Muscle layer of duodenum (tissue), 2 donors: ENCODE data around the gene TRPM2.

Experiments
- H3K27ac ChIP-seq: one replicate; pipeline ENCODE4 v1.7.0; 2013; ENCODE audit warnings: mild to moderate bottlenecking, low read length
- H3K27me3 ChIP-seq: one replicate; pipeline ENCODE4 v1.7.0; 2013; ENCODE audit warnings: low read depth, mild to moderate bottlenecking, control low read depth, low read length
- H3K36me3 ChIP-seq, 2 donors: one replicate each; pipeline ENCODE4 v1.7.0; 2013; ENCODE audit warnings: low read length in 2 of 2, control low read depth in 1 of 2, mild to moderate bottlenecking in 1 of 2; ENCODE audit not compliant: insufficient read depth in 2 of 2, control insufficient read depth in 1 of 2
- H3K4me1 ChIP-seq, 2 donors: one replicate each; pipeline ENCODE4 v1.7.0; 2013; ENCODE audit warnings: low read length in 2 of 2, mild to moderate bottlenecking in 2 of 2, control low read depth in 1 of 2, moderate library complexity in 1 of 2; ENCODE audit not compliant: insufficient read depth in 2 of 2, control insufficient read depth in 1 of 2
- H3K4me3 ChIP-seq, 2 donors: one replicate each; pipeline ENCODE4 v1.7.0; 2013; ENCODE audit warnings: low read length in 2 of 2, low read depth in 1 of 2, mild to moderate bottlenecking in 1 of 2
- H3K9me3 ChIP-seq, 2 donors: one replicate each; pipeline ENCODE4 v1.7.0; 2013; ENCODE audit warnings: low read length in 2 of 2, control low read depth in 1 of 2, mild to moderate bottlenecking in 1 of 2; ENCODE audit not compliant: control insufficient read depth in 1 of 2
- donor health status: healthy.

TRPM2 gene

DNA sequence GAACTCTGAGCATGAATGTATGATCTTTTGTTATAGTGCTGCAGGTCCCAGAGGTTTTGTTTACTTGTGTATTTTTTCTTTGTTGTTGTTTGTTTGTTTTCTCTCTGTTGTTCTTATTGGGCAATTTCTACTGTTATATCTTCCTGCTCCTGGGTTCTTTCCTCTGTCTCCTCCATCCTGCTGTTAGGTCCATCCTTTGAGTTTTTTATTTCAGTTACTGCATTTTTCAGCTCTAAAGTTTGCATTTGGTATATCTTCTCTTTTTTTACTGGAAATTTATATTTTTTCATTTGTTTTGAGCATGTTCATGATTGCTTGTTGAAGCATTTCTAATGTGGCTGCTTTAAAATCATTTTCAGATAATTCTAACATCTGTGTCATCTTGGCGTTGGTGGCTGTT lies 9.9 kb downstream of the TRPM2 start:
- Histone ChIP-seq H3K4me3 (no peak overlapping the region), H3K4me1 (no peaks in the 10 kb centered on the region), H3K36me3 (no peaks in the 10 kb centered on the region), H3K27me3 (no peaks in the 10 kb centered on the region), H3K27ac (no peak overlapping the region), H3K9me3 (peaks cover 6% of the 10 kb centered on the region in 2 donors)

DNA sequence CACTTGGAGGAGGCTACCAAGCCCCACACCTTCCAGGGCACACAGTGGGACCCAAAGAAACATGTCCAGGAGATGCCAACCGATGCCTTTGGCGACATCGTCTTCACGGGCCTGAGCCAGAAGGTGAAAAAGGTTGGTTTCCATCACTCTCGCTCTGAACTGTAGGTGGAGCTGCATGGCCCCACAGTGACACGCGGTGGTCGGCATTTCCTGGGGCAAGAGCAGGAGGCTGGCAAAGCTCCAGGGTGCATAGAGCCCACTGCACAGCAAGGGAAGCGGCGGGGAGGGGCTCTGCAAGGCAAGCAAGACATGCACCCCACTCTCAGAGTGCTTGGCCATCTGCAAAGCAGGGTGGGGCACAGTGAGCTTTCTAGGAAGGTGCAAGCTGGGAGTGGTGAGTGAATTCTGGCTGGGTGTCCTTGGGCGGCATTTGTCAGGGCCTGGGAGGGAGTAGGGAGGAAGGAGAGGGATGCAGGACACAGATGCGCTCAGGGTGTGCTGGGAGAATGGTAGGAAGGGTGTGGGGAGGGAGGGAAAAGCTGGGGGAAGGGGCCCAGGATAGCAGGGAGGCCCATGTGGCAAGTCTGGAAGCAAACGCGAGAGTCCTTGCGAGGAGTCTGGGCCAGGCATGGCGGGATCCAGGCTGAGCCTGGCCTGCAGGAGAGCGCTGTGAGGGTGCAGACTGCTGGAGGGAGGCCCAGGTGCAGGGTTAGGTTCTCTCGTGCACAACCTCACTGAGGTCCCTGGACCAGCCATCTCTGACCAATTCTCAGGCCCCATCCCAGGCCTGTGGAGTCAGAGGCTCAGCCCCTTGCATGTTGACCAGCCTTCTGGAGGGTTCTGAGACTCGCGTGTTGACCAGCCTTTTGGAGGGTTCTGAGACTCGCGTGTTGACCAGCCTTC lies 11.0 kb downstream of the TRPM2 start:
- peaks cover 0 to 5% of the 10 kb centered on the region in 2 donors for H3K4me1 ChIP-seq
- H3K9me3 ChIP-seq = peaks cover 6% of the 10 kb centered on the region in 2 donors
- H3K27me3 ChIP-seq = no peaks in the 10 kb centered on the region
- H3K36me3 ChIP-seq = no peaks in the 10 kb centered on the region
- no peak overlapping the region for H3K4me3 ChIP-seq
- no peak overlapping the region for H3K27ac ChIP-seq

DNA sequence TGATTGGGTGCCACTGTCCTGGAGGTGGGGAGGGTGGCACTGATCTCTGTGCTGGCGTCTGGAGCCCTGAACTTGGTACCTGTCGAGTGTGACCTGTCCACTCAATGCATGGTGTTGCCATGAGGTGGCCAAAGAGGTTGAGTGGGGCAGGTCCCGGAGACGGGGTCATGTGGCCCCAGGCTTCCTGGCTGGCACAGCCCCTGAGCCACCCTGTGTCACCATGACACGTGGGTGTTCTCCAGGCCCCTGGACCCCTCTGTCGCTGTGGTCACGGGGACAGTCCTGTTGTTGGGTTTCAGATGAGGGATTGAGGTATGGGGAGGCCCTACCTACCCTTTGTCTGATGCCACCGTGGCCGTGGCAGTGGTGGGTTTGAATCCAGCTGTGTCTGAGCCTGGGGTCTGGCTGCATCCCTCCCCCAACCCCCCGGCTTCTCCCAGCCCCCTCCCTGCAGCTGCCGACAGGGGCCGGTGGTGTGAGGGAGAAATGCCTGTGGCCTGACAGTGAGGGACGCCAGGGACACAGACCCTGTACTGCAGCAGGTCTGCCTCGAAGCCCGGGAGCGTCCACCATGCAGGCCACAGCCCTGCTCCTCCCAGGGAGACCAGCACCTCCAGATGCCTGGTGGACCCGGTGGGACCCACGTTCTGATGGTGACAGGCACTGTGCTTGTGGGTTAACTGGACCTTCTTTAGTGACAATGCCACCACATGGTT lies 12.0 kb downstream of the TRPM2 start:
- Histone ChIP-seq H3K36me3 (no peaks in the 10 kb centered on the region), H3K27me3 (no peaks in the 10 kb centered on the region)

DNA sequence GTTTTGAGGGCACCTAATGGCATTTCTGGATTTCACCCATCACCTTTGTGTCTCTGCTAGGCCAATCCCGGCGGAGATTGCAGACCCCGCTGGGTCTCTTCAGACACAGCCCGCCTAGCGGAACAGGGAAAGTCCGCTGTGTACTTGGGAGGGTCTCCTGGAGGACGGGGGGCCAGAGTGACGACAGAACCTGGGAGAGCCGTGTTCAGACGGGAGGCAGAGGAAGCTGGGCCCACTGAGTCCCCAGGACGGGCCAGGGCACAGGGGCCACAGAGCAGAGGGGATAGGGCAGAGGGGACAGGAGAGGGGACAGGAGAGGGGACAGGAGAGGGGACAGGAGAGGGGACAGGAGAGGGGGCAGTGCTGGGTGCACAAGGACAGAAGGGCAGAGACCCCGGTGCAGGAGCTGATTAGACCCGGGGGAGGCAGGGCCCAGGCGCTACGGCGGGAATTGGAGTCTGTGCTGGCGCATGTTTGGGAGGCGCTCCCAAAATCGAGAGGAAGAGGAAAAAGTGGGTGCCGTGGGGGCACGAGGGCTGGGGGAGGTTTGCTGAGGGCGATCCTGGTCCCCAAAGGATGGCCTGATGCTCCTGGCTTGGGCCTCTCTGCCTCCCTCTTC lies 12.7 kb downstream of the TRPM2 start:
- peaks cover 0 to 12% of the 10 kb centered on the region in 2 donors for H3K4me1 ChIP-seq
- H3K4me3 ChIP-seq = no peak overlapping the region
- no peaks in the 10 kb centered on the region for H3K27me3 ChIP-seq
- peaks cover 6% of the 10 kb centered on the region in 2 donors for H3K9me3 ChIP-seq
- H3K27ac ChIP-seq = no peak overlapping the region
- H3K36me3 ChIP-seq = no peaks in the 10 kb centered on the region

More for the DNA sequence above, 12.0 kb downstream of the TRPM2 start:
- Histone ChIP-seq H3K4me1 (peaks cover 0 to 12% of the 10 kb centered on the region in 2 donors), H3K27ac (no peak overlapping the region), H3K9me3 (peaks cover 6% of the 10 kb centered on the region in 2 donors), H3K4me3 (no peak overlapping the region)

DNA sequence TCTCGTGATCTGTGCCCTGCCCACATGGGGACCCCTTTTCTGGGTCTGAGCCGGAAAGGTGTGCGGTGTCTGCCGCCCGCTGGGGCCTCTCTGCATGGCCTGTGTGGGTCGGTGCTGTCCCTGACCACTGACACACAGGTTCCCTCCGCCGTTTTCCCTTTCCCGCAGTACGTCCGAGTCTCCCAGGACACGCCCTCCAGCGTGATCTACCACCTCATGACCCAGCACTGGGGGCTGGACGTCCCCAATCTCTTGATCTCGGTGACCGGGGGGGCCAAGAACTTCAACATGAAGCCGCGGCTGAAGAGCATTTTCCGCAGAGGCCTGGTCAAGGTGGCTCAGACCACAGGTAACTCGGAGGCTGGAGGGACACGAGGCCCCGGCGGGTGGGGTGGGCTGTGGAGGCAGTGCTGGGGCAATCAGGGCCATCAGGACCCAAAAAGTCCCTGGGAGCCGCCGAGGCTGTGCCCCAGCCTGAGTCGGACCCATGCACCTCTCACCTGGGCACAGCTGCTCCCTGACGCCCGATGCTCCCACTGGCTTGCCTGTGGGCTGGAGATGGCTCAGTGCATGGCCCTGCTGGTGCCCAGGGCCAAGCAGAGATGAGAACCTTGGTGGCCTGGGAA lies 13.3 kb downstream of the TRPM2 start:
- H3K36me3 ChIP-seq = no peaks in the 10 kb centered on the region
- no peak overlapping the region for H3K27ac ChIP-seq
- no peak overlapping the region for H3K4me3 ChIP-seq
- H3K4me1 ChIP-seq = peaks cover 0 to 12% of the 10 kb centered on the region in 2 donors
- H3K27me3 ChIP-seq = no peaks in the 10 kb centered on the region
- H3K9me3 ChIP-seq = peaks cover 6% of the 10 kb centered on the region in 2 donors

DNA sequence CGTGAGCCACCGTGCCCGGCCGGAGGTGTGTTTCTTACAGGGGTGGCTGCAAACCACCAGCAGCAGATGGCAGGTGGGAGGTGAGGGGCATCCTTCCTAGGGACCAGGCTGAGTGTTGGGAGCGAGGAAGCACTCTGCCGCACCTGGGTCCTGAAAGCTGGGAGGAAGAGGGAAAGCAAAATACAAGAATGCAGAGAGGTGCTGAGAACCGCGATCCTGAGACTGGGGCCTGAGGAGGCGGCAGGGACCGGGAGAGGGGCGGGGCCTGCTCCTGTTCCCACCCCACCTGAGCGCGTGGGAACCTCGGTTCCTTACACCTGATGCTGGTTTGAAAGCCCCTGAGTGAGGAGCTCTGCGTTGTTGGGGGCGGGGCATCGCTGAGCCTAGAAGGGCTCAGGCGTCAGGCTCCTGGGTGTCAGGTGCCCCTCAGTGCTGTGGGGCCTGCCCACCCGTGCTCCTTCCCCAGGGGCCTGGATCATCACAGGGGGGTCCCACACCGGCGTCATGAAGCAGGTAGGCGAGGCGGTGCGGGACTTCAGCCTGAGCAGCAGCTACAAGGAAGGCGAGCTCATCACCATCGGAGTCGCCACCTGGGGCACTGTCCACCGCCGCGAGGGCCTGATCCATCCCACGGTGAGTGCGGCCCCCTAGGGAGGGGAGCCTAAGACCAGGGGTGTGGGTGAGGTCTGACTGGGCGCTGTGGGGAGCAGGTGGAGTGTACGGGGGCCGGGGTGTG lies 15.5 kb downstream of the TRPM2 start:
- Histone ChIP-seq H3K27ac (no peak overlapping the region), H3K4me3 (no peak overlapping the region), H3K9me3 (peaks cover 0 to 5% of the 10 kb centered on the region in 2 donors), H3K4me1 (peaks cover 0 to 12% of the 10 kb centered on the region in 2 donors), H3K27me3 (no peaks in the 10 kb centered on the region), H3K36me3 (no peaks in the 10 kb centered on the region)

DNA sequence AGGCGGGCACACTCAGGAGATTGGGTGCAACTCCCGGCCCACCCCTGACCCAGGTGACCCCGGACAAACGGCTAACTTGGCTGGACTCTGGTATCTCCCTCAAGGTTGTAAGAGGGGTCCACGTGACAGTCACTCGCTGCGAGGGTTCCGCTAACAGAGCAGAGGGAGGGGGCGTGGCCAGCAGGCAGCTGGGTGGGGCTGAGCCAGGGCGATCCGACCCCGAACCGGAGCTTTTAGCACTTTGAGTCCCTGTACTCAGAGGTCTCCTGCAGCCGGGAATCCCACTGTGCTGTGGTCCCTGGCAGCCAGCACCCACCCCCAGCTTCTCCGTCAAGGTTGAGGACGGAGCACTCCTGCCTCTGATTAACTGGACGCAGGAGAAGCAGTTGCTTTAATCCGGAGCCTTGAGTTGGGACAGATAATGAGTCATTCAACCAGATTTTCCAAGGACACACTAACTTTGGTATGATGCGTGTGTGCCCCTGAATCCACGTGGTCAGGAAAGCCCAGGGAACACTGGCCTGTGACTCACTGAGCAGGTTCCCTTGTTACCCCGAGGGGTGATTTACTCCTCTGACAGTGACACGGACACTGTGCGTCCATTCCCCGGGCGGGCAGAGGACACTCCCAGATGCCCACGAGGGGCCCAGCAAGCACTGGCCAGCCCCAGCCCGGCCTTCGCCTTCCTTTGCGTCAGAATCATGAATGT lies 16.8 kb downstream of the TRPM2 start:
- no peaks in the 10 kb centered on the region for H3K9me3 ChIP-seq
- H3K27ac ChIP-seq = no peak overlapping the region
- H3K36me3 ChIP-seq = no peaks in the 10 kb centered on the region
- peak overlapping the region in 1 of 2 donors; percentile 7 for H3K4me3 ChIP-seq
- no peaks in the 10 kb centered on the region for H3K27me3 ChIP-seq
- peaks cover 0 to 12% of the 10 kb centered on the region in 2 donors for H3K4me1 ChIP-seq

DNA sequence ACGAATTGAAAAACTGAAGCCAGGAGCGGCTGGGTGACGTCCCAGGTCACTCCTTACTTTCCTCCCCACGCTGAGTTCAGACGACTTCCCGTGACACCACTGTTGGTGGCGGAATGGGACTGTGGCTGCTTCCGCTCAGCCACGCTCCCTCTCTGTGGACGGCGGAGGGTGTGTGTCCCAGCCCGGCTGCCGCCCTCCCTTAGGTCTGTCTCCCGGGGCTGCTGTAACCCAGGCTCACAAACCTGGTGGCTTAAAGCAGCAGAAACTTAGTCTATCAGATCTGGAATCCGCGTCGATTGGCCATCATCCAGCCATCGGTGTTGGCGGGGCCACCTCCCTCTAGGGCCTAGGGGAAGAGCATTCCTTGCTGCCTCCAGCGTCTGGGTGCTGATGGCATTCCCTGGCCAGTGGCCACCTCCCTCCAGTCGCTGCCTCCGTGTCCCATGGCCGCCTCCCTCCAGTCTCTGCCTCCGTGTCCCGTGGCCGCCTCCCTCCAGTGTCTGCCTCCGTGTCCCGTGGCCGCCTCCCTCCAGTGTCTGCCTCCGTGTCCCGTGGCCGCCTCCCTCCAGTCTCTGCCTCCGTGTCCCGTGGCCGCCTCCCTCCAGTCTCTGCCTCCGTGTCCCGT lies 17.5 kb downstream of the TRPM2 start:
- Histone ChIP-seq H3K4me1 (peaks cover 0 to 12% of the 10 kb centered on the region in 2 donors), H3K36me3 (no peaks in the 10 kb centered on the region), H3K27ac (no peak overlapping the region), H3K4me3 (no peak overlapping the region), H3K9me3 (no peaks in the 10 kb centered on the region), H3K27me3 (no peaks in the 10 kb centered on the region)

DNA sequence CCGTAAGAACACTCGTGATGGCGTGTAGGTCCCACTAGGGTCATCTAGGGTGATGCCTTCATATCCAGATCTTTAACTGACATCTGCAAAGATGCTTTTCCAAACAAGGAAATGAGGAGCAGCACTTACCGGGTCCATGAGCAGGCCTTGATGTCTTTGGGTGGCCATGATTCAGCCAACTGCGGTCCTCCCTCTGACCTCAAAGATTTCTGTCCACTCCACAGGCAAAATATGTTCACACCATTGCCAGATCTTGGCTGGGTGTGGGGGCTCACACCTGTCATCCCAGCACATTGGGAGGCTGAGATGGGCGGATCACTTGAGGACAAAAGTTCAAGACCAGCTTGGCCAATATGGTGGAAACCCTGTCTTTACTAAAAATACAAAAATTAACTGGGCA lies 18.2 kb downstream of the TRPM2 start:
- peaks cover 0 to 12% of the 10 kb centered on the region in 2 donors for H3K4me1 ChIP-seq
- H3K27ac ChIP-seq = no peak overlapping the region
- H3K27me3 ChIP-seq = no peaks in the 10 kb centered on the region
- H3K36me3 ChIP-seq = no peaks in the 10 kb centered on the region
- no peaks in the 10 kb centered on the region for H3K9me3 ChIP-seq
- no peak overlapping the region for H3K4me3 ChIP-seq

DNA sequence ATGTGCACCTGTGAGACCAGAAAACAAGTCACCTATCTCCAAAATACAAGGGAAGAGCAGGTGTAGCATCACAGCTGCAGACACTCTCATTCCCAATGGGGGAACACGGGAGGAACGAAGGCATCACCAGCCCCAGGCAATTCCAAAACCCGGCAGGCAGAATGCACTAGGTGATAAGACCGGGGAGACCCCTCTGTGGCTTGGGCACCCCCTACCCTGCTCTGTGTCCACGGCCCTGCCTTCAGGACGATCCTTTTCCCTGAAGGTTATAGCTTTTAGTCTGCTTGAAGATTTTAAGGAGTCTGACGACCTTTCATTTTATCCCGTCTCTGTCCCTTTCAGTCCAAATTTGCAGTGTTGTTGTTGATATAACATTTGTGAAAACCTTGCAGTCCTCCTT lies 19.2 kb downstream of the TRPM2 start:
- Histone ChIP-seq H3K9me3 (no peaks in the 10 kb centered on the region), H3K27me3 (no peaks in the 10 kb centered on the region), H3K4me1 (peaks cover 0 to 12% of the 10 kb centered on the region in 2 donors), H3K27ac (no peak overlapping the region), H3K36me3 (no peaks in the 10 kb centered on the region), H3K4me3 (no peak overlapping the region)
